OCI-LY7 (cell line): Measurements from ENCODE around the gene C18orf32. TPM values are rescaled to one million over a fixed set of nuclear protein-coding genes. Genes with fewer than 3 reads are reported as not detected.
A peak's percentile ranks its signal among the peaks of the same experiment; 100 is the strongest.

Source experiments
- BruUV-seq: library from RNA; stranded (reverse); fragments of 400-500 nt; replicated peaks from 2 replicates; lab custom pipeline; 2021; lab: Mats Ljungman, UMichigan
- CTCF ChIA-PET: fragments of 300-600 bp; sonication (Branson Sonifier 250); formaldehyde crosslinking; loops from one replicate; lab custom pipeline; 2022; ENCODE audit warnings: antibody characterized with exemption; ENCODE audit not compliant: unreplicated experiment; lab: Charles Lee
- POLR2A ChIA-PET: fragments of 300-600 bp; sonication (Branson Sonifier 250); formaldehyde crosslinking; loops from one replicate; lab custom pipeline; 2022; ENCODE audit warnings: antibody characterized with exemption; lab: Charles Lee
- DNase-seq: peaks from one replicate; pipeline ENCODE4 v3.0.0-alpha.2; 2015; ENCODE audit warnings: low spot score
- H2AFZ ChIP-seq: fragments of 200-600 bp; sonication (generic), shearing (Covaris generic); 2 replicates; pipeline ENCODE4 v1.6.1; 2014; ENCODE audit warnings: mild to moderate bottlenecking, antibody characterized with exemption, low read length, moderate library complexity
- H3K27ac ChIP-seq: fragments of 200-600 bp; sonication (generic); 2 replicates; pipeline ENCODE4 v1.5.1; 2014; ENCODE audit warnings: mixed run types, low read depth, mild to moderate bottlenecking, moderate library complexity, low read length, inconsistent platforms; ENCODE audit not compliant: poor library complexity, severe bottlenecking
- H3K36me3 ChIP-seq: fragments of 200-600 bp; sonication (generic); 2 replicates; pipeline ENCODE4 v1.6.1; 2014; ENCODE audit warnings: mild to moderate bottlenecking, antibody characterized with exemption, low read length, moderate library complexity, mixed read lengths; ENCODE audit not compliant: insufficient read depth
- H3K4me1 ChIP-seq: fragments of 200-600 bp; sonication (generic); 2 replicates; pipeline ENCODE4 v1.5.1; 2014; ENCODE audit warnings: mild to moderate bottlenecking, low read length; ENCODE audit not compliant: insufficient read depth, poor library complexity, severe bottlenecking
- H3K4me2 ChIP-seq: fragments of 200-600 bp; sonication (generic); 2 replicates; pipeline ENCODE4 v1.6.1; 2014; ENCODE audit warnings: mild to moderate bottlenecking, low read length
- H3K4me3 ChIP-seq: fragments of 200-600 bp; sonication (generic); 2 replicates; pipeline ENCODE4 v1.5.1; 2014; ENCODE audit warnings: mild to moderate bottlenecking, low read depth, low read length; ENCODE audit not compliant: poor library complexity, severe bottlenecking
- H3K79me2 ChIP-seq: fragments of 200-600 bp; sonication (generic); 2 replicates; pipeline ENCODE4 v1.6.1; 2016; ENCODE audit warnings: low read depth, mild to moderate bottlenecking, low read length, moderate library complexity, mixed read lengths; ENCODE audit not compliant: insufficient read depth
- H3K9me2 ChIP-seq: fragments of 200-600 bp; sonication (generic); 2 replicates; pipeline ENCODE4 v1.6.1; 2016; ENCODE audit warnings: mild to moderate bottlenecking, low read length, mixed read lengths; ENCODE audit not compliant: insufficient read depth
- H3K9me3 ChIP-seq: fragments of 200-600 bp; sonication (generic); 2 replicates; pipeline ENCODE4 v1.6.1; 2014; ENCODE audit warnings: mild to moderate bottlenecking, mixed run types, low read length, mixed read lengths
- H4K20me1 ChIP-seq: fragments of 200-600 bp; sonication (generic); 2 replicates; pipeline ENCODE4 v1.6.1; 2014; ENCODE audit warnings: mild to moderate bottlenecking, antibody characterized with exemption, low read length, moderate library complexity, mixed read lengths; ENCODE audit not compliant: insufficient read depth
- CTCF ChIP-seq: fragments of 200-600 bp; sonication (generic); conservative IDR thresholded peaks from 2 replicates; pipeline ENCODE4 v1.5.1; 2014; ENCODE audit warnings: mild to moderate bottlenecking, antibody characterized with exemption, low read length, moderate library complexity, mixed read lengths
- EZH2phosphoT487 ChIP-seq: fragments of 200-600 bp; sonication (generic); IDR thresholded peaks from 2 replicates; pipeline ENCODE4 v1.6.1; 2018; ENCODE audit warnings: low read depth, borderline replicate concordance, mild to moderate bottlenecking, mixed run types, antibody characterized with exemption, low read length, moderate library complexity, mixed read lengths
- intact Hi-C: fragments of 100-400 bp; cut with micrococcal nuclease; formaldehyde crosslinking; loops from one replicate; pipeline ENCODE4 v1.10.0; 2022; ENCODE audit not compliant: unreplicated experiment
- total RNA-seq, 2 experiments: library from RNA; depleted of rRNA in 1 of 2; stranded (reverse); fragments of >200 nt in 1 of 2; shearing (Covaris generic) in 1 of 2; gene quantifications; 2 replicates each; pipeline ENCODE4 v1.2.3, GENCODE V29; 2014 to 2022

C18orf32 gene
- total RNA-seq, 2 experiments from 2014 or later: 6.8 to 11.1 TPM

GRCh38 chr18:49500201-49500921, 13.3 kb upstream of the C18orf32 start:
- no peaks in the 10 kb centered on the region for H4K20me1 ChIP-seq
- no peak overlapping the region for H3K27ac ChIP-seq
- H3K36me3 ChIP-seq: no peaks in the 10 kb centered on the region
- H3K9me2 ChIP-seq: no peaks in the 10 kb centered on the region
- intact Hi-C loops: no loop called here
- TF ChIP-seq EZH2phosphoT487: no peak
- TF ChIP-seq CTCF: no peak
- H3K4me3 ChIP-seq: no peak overlapping the region
- CTCF ChIA-PET: no interaction called here
- H3K4me2 ChIP-seq: no peak overlapping the region
- H3K79me2 ChIP-seq: no peaks in the 10 kb centered on the region
- peaks cover 12% of the 10 kb centered on the region for H3K4me1 ChIP-seq
- no peaks in the 10 kb centered on the region for H3K9me3 ChIP-seq
- no peak for DNase-seq
- no peak overlapping the region for H2AFZ ChIP-seq
- BruUV-seq: no TSS peak
- POLR2A ChIA-PET: no interaction called here

- TF ChIP-seq CTCF (no peak), EZH2phosphoT487 (no peak)
- CTCF ChIA-PET: no interaction called here
- Histone ChIP-seq H2AFZ (peak overlapping the region; percentile 67; the same call in 1 of the 2 replicates), H3K4me3 (no peak overlapping the region), H3K36me3 (no peaks in the 10 kb centered on the region), H3K27ac (no peak overlapping the region), H3K9me2 (no peaks in the 10 kb centered on the region), H3K4me2 (peak overlapping the region; percentile 47; the same call in 1 of the 2 replicates), H4K20me1 (no peaks in the 10 kb centered on the region), H3K9me3 (no peaks in the 10 kb centered on the region), H3K4me1 (peaks cover 12% of the 10 kb centered on the region), H3K79me2 (no peaks in the 10 kb centered on the region)
- DNase-seq: no peak
- no TSS peak for BruUV-seq
- POLR2A ChIA-PET: no interaction called here
- intact Hi-C loops: no loop called here
Observed at GRCh38 chr18:49499046-49499637, 12.1 kb upstream of the C18orf32 start.

GRCh38 chr18:49495480-49495879, 8.4 kb upstream of the C18orf32 start:
- no peak for DNase-seq
- Histone ChIP-seq H4K20me1 (no peaks in the 10 kb centered on the region; the same call in 1 of the 2 replicates), H3K4me1 (peaks cover 24% of the 10 kb centered on the region), H3K4me3 (no peak overlapping the region), H3K9me3 (no peaks in the 10 kb centered on the region), H3K9me2 (no peaks in the 10 kb centered on the region), H3K79me2 (peaks cover 19% of the 10 kb centered on the region), H3K4me2 (no peak overlapping the region), H3K27ac (no peak overlapping the region), H2AFZ (no peak overlapping the region), H3K36me3 (peaks cover 17% of the 10 kb centered on the region)
- BruUV-seq: no TSS peak
- ChIA-PET POLR2A (interaction anchor here (0.6 to 0.8 kb wide), 2 partner anchors 9 to 13 kb away, joined by 3 to 4 read pairs; partner anchors contain the start of gene C18orf32), CTCF (no interaction called here)
- TF ChIP-seq CTCF (no peak), EZH2phosphoT487 (no peak)
- intact Hi-C loops: no loop called here
